ENCODE results near the gene SDHB.

Gene SDHB

DNA sequence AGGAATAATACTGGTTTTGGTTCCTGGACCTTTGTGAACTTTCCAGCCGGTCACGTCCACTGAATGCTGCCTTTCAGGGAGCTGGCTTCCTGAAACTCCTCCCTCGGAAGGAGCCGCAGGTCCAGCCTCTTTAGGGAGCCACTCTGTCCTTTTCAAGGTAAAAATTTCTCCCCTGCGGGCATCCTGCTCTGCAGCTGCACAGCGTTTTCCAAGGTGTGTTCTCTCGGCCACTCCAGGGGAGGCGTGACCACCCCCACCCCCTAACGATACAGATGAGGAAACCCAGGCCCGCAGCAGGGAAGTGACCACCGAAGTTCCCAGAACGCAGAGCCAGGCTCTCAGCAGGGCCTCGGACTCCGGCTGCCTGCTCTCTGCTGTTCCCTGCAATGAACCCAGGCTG lies 44.0 kb upstream of the SDHB start:
- H3K18ac ChIP-seq (ENCODE audit: low read length) = no peak overlapping the region
- H2BK120ac ChIP-seq (ENCODE audit: low read depth, low read length) = no peak overlapping the region
- H3K23ac ChIP-seq (ENCODE audit: low read length) = no peak overlapping the region

DNA sequence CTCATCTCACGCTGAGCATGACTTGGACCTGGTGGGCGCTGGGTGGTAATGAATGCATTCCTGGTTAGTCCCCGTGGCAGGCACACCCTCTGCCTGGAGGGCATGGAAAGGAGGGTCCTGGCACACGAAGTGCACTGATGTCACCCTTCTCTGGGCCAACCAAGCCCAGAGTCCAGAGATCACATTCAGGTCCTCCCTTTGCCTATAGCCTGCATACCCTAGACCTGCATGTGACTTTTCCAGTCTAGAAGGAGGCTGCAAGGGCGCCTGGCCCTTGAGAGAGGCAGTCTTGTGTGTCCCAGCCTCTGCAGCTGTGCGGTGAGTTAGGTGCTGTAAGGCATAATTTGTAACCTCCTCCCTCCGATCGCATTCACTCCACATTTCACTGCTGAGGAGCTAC lies 43.3 kb upstream of the SDHB start:
- Histone ChIP-seq H3K4me1 (ENCODE audit: control insufficient read depth, low read depth, low read length) (no peaks in the 10 kb centered on the region), H2BK120ac (ENCODE audit: low read depth, low read length) (no peak overlapping the region), H2BK15ac (replicated peaks; ENCODE audit: low read depth) (no peak overlapping the region), H3K9ac (ENCODE audit: low read length) (no peak overlapping the region), H3K27ac (ENCODE audit: low read depth, low read length) (no peak overlapping the region), H3K79me2 (ENCODE audit: control insufficient read depth, insufficient read depth, low read length) (no peaks in the 10 kb centered on the region), H3K79me1 (ENCODE audit: low read length) (no peaks in the 10 kb centered on the region), H3K56ac (ENCODE audit: low read length) (no peak overlapping the region), H2BK5ac (ENCODE audit: low read length) (no peak overlapping the region), H3K4me2 (ENCODE audit: low read length) (no peak overlapping the region), H3K4ac (ENCODE audit: low read depth, low read length) (no peak overlapping the region), H3K36me3 (ENCODE audit: control insufficient read depth, insufficient read depth, low read length) (no peaks in the 10 kb centered on the region), H3K4me3 (ENCODE audit: low read length) (no peak overlapping the region), H3K27me3 (ENCODE audit: insufficient read depth, low read length, poor library complexity) (no peaks in the 10 kb centered on the region), H4K8ac (ENCODE audit: low read depth, low read length) (no peak overlapping the region), H3K23ac (ENCODE audit: low read length) (no peak overlapping the region), H2AK5ac (ENCODE audit: low read length) (no peak overlapping the region), H4K5ac (ENCODE audit: low read length) (no peak overlapping the region), H3K18ac (ENCODE audit: low read length) (no peak overlapping the region)
- no CpG with 5 or more reads among the region's 8 CpGs for WGBS (ENCODE audit: extremely low coverage, insufficient coverage, low lambda C conversion rate)
- no peak for DNase-seq

More for the DNA sequence above, 44.0 kb upstream of the SDHB start:
- Histone ChIP-seq H3K9ac (ENCODE audit: low read length) (no peak overlapping the region), H3K79me2 (ENCODE audit: control insufficient read depth, insufficient read depth, low read length) (no peaks in the 10 kb centered on the region), H2BK5ac (ENCODE audit: low read length) (no peak overlapping the region), H3K56ac (ENCODE audit: low read length) (no peak overlapping the region), H3K4me2 (ENCODE audit: low read length) (no peak overlapping the region), H3K4ac (ENCODE audit: low read depth, low read length) (no peak overlapping the region), H3K27ac (ENCODE audit: low read depth, low read length) (no peak overlapping the region), H2AK5ac (ENCODE audit: low read length) (no peak overlapping the region), H4K5ac (ENCODE audit: low read length) (no peak overlapping the region), H3K4me3 (ENCODE audit: low read length) (no peak overlapping the region), H2BK15ac (replicated peaks; ENCODE audit: low read depth) (no peak overlapping the region), H3K36me3 (ENCODE audit: control insufficient read depth, insufficient read depth, low read length) (no peaks in the 10 kb centered on the region), H3K27me3 (ENCODE audit: insufficient read depth, low read length, poor library complexity) (no peaks in the 10 kb centered on the region), H3K79me1 (ENCODE audit: low read length) (no peaks in the 10 kb centered on the region), H4K8ac (ENCODE audit: low read depth, low read length) (no peak overlapping the region), H3K4me1 (ENCODE audit: control insufficient read depth, low read depth, low read length) (no peaks in the 10 kb centered on the region)
- DNase-seq = no peak
- no CpG with 5 or more reads among the region's 14 CpGs for WGBS (ENCODE audit: extremely low coverage, insufficient coverage, low lambda C conversion rate)

DNA sequence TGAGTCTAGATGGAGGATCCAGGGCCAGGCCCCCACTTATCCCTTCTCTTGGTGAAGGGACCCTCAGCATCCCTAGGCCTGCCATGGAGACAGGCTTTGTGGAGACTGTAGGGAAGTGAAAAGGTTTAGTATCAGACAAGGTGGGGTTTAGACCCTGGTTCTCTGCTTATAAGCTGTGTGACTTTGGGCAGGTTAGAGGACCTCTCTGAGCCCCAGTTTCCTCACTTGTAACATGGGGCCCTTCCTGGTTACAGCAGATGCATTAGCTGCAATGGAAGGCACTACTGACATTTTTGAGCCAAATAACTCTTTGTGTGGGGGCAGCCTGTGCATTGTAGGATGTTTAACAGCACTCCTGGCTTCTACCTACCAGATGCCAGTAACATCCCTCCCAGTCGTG lies 42.8 kb upstream of the SDHB start:
- H2BK15ac ChIP-seq (replicated peaks; ENCODE audit: low read depth) = no peak overlapping the region
- no peak overlapping the region for H4K5ac ChIP-seq (ENCODE audit: low read length)
- H3K79me1 ChIP-seq (ENCODE audit: low read length) = no peaks in the 10 kb centered on the region
- H3K79me2 ChIP-seq (ENCODE audit: control insufficient read depth, insufficient read depth, low read length) = no peaks in the 10 kb centered on the region
- H3K23ac ChIP-seq (ENCODE audit: low read length) = no peak overlapping the region
- H3K4me2 ChIP-seq (ENCODE audit: low read length) = no peak overlapping the region
- no peaks in the 10 kb centered on the region for H3K36me3 ChIP-seq (ENCODE audit: control insufficient read depth, insufficient read depth, low read length)
- H3K27ac ChIP-seq (ENCODE audit: low read depth, low read length) = no peak overlapping the region
- no peaks in the 10 kb centered on the region for H3K27me3 ChIP-seq (ENCODE audit: insufficient read depth, low read length, poor library complexity)
- no peak overlapping the region for H2BK120ac ChIP-seq (ENCODE audit: low read depth, low read length)
- DNase-seq = no peak
- no peak overlapping the region for H3K18ac ChIP-seq (ENCODE audit: low read length)
- H3K4ac ChIP-seq (ENCODE audit: low read depth, low read length) = no peak overlapping the region
- H3K4me3 ChIP-seq (ENCODE audit: low read length) = no peak overlapping the region
- H2BK5ac ChIP-seq (ENCODE audit: low read length) = no peak overlapping the region
- no peak overlapping the region for H3K56ac ChIP-seq (ENCODE audit: low read length)
- no CpG with 5 or more reads among the region's 1 CpG for WGBS (ENCODE audit: extremely low coverage, insufficient coverage, low lambda C conversion rate)
- H3K9ac ChIP-seq (ENCODE audit: low read length) = no peak overlapping the region
- no peak overlapping the region for H4K8ac ChIP-seq (ENCODE audit: low read depth, low read length)
- H2AK5ac ChIP-seq (ENCODE audit: low read length) = no peak overlapping the region
- H3K4me1 ChIP-seq (ENCODE audit: control insufficient read depth, low read depth, low read length) = no peaks in the 10 kb centered on the region

DNA sequence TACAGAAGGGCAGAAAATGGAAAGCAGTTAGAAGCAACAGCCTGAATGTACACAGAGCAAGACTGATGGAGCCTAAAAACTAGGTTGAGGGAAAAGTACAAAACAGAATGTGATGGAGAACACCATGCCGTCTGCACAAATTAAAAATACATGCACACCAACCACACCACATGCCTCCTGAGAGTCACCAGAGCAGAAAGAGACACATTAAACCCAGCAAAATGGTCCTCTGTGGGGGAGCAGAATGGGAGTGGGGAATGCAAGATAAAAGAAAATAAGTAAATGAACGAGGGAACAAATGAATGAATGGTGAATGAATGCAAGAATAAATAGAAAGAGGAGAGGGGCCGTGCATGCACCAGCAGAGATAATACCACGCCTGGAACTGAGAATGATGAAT lies 41.3 kb upstream of the SDHB start:
- no peaks in the 10 kb centered on the region for H3K79me1 ChIP-seq (ENCODE audit: low read length)
- H3K79me2 ChIP-seq (ENCODE audit: control insufficient read depth, insufficient read depth, low read length) = no peaks in the 10 kb centered on the region
- no CpG with 5 or more reads among the region's 4 CpGs for WGBS (ENCODE audit: extremely low coverage, insufficient coverage, low lambda C conversion rate)
- no peak overlapping the region for H3K23ac ChIP-seq (ENCODE audit: low read length)
- H2AK5ac ChIP-seq (ENCODE audit: low read length) = no peak overlapping the region
- no peaks in the 10 kb centered on the region for H3K27me3 ChIP-seq (ENCODE audit: insufficient read depth, low read length, poor library complexity)
- no peak overlapping the region for H3K4me3 ChIP-seq (ENCODE audit: low read length)
- no peak overlapping the region for H3K4me2 ChIP-seq (ENCODE audit: low read length)
- no peaks in the 10 kb centered on the region for H3K36me3 ChIP-seq (ENCODE audit: control insufficient read depth, insufficient read depth, low read length)
- no peak overlapping the region for H3K27ac ChIP-seq (ENCODE audit: low read depth, low read length)
- H3K18ac ChIP-seq (ENCODE audit: low read length) = no peak overlapping the region
- no peaks in the 10 kb centered on the region for H3K4me1 ChIP-seq (ENCODE audit: control insufficient read depth, low read depth, low read length)
- H2BK15ac ChIP-seq (replicated peaks; ENCODE audit: low read depth) = no peak overlapping the region
- H3K9ac ChIP-seq (ENCODE audit: low read length) = no peak overlapping the region
- no peak overlapping the region for H3K56ac ChIP-seq (ENCODE audit: low read length)
- no peak overlapping the region for H2BK120ac ChIP-seq (ENCODE audit: low read depth, low read length)
- H4K8ac ChIP-seq (ENCODE audit: low read depth, low read length) = no peak overlapping the region
- H3K4ac ChIP-seq (ENCODE audit: low read depth, low read length) = no peak overlapping the region
- H2BK5ac ChIP-seq (ENCODE audit: low read length) = no peak overlapping the region
- H4K5ac ChIP-seq (ENCODE audit: low read length) = no peak overlapping the region
- no peak for DNase-seq

DNA sequence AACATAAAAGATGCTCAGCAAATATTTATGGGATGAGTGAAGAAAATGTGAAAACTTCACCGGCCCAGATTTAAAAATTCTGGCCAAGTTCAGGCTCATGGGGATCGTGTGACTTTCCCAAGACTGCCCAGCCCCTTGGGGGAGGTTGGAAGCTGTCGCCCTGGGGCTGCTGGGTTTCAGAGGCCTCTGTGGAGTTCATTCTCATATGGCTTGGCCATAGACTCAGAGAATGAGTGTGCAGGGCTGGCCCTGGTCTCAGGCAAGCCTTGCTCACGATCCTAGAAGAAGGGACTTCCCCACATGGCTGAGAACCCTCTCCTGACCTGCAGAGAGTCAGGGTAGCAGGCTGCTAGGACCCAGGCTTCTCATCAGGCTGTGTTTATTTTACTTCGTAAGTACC lies 40.8 kb upstream of the SDHB start:
- Histone ChIP-seq H2BK5ac (ENCODE audit: low read length) (no peak overlapping the region), H3K27ac (ENCODE audit: low read depth, low read length) (no peak overlapping the region), H2AK5ac (ENCODE audit: low read length) (no peak overlapping the region), H3K18ac (ENCODE audit: low read length) (no peak overlapping the region), H4K8ac (ENCODE audit: low read depth, low read length) (no peak overlapping the region), H3K4me1 (ENCODE audit: control insufficient read depth, low read depth, low read length) (no peaks in the 10 kb centered on the region), H3K27me3 (ENCODE audit: insufficient read depth, low read length, poor library complexity) (no peaks in the 10 kb centered on the region), H3K9ac (ENCODE audit: low read length) (no peak overlapping the region), H3K79me2 (ENCODE audit: control insufficient read depth, insufficient read depth, low read length) (no peaks in the 10 kb centered on the region), H4K5ac (ENCODE audit: low read length) (no peak overlapping the region), H3K23ac (ENCODE audit: low read length) (no peak overlapping the region), H2BK15ac (replicated peaks; ENCODE audit: low read depth) (no peak overlapping the region), H3K36me3 (ENCODE audit: control insufficient read depth, insufficient read depth, low read length) (no peaks in the 10 kb centered on the region), H2BK120ac (ENCODE audit: low read depth, low read length) (no peak overlapping the region), H3K4me3 (ENCODE audit: low read length) (no peak overlapping the region), H3K4ac (ENCODE audit: low read depth, low read length) (no peak overlapping the region), H3K79me1 (ENCODE audit: low read length) (no peaks in the 10 kb centered on the region), H3K56ac (ENCODE audit: low read length) (no peak overlapping the region), H3K4me2 (ENCODE audit: low read length) (no peak overlapping the region)
- DNase-seq = no peak
- no CpG with 5 or more reads among the region's 5 CpGs for WGBS (ENCODE audit: extremely low coverage, insufficient coverage, low lambda C conversion rate)

DNA sequence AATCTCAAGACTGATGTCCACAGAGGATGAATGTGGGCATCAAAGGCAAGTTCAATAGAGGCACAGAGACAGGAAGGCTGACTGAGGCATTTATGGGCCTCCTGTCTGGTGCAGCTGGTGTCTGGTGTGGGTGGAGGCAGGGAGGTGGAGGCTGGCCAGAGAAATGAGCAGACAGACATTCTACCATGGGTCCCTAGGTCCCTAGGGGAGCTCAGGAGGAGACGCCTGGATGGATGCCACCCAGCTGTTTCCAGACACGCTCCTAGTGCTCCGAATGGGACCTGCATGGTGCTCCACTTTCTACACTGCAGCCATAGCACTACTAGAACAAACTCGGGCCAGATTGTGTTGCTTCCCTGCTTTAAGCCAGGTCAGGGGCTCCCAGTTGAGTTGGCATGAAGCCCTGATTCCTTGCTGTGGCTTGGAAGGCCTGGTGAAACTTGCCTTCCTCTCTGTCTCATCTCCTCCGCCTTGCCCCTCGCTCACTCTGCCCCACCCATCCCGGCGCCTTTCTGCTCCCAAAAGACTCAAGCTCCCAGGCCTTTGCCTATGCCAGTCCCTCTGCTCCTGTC lies 40.1 kb upstream of the SDHB start:
- no peak overlapping the region for H4K8ac ChIP-seq (ENCODE audit: low read depth, low read length)
- WGBS (ENCODE audit: extremely low coverage, insufficient coverage, low lambda C conversion rate) = no CpG with 5 or more reads among the region's 8 CpGs

More for the DNA sequence above, 40.1 kb upstream of the SDHB start:
- Histone ChIP-seq H2BK5ac (ENCODE audit: low read length) (no peak overlapping the region), H3K36me3 (ENCODE audit: control insufficient read depth, insufficient read depth, low read length) (no peaks in the 10 kb centered on the region), H3K4me2 (ENCODE audit: low read length) (no peak overlapping the region), H3K18ac (ENCODE audit: low read length) (no peak overlapping the region), H2BK15ac (replicated peaks; ENCODE audit: low read depth) (no peak overlapping the region), H4K5ac (ENCODE audit: low read length) (no peak overlapping the region), H3K79me2 (ENCODE audit: control insufficient read depth, insufficient read depth, low read length) (no peaks in the 10 kb centered on the region), H3K56ac (ENCODE audit: low read length) (no peak overlapping the region), H3K23ac (ENCODE audit: low read length) (no peak overlapping the region), H3K4ac (ENCODE audit: low read depth, low read length) (no peak overlapping the region), H3K27me3 (ENCODE audit: insufficient read depth, low read length, poor library complexity) (no peaks in the 10 kb centered on the region), H2AK5ac (ENCODE audit: low read length) (no peak overlapping the region), H3K4me1 (ENCODE audit: control insufficient read depth, low read depth, low read length) (no peaks in the 10 kb centered on the region), H3K9ac (ENCODE audit: low read length) (no peak overlapping the region), H2BK120ac (ENCODE audit: low read depth, low read length) (no peak overlapping the region), H3K27ac (ENCODE audit: low read depth, low read length) (no peak overlapping the region), H3K79me1 (ENCODE audit: low read length) (no peaks in the 10 kb centered on the region), H3K4me3 (ENCODE audit: low read length) (no peak overlapping the region)
- no peak for DNase-seq

All from mesendoderm (in vitro differentiated cells).